Endothelial cell of umbilical vein (primary cell): ENCODE data around the gene NSD2.

Experiments used
- CTCF ChIP-seq, 2 donors: IDR thresholded peaks; 1 replicate in 1 of 2; 2 replicates in 1 of 2; pipeline ENCODE4 v1.5.1; 2011; ENCODE audit warnings: low read length in 2 of 2, mild to moderate bottlenecking in 2 of 2, moderate library complexity in 2 of 2, control low read depth in 1 of 2, inconsistent platforms in 1 of 2, low read depth in 1 of 2; ENCODE audit not compliant: insufficient read depth in 1 of 2; ENCODE audit errors: extremely low read depth in 1 of 2
- EZH2 ChIP-seq: IDR thresholded peaks from 2 replicates; pipeline ENCODE4 v1.6.1; 2012; ENCODE audit warnings: borderline replicate concordance, low read depth, mild to moderate bottlenecking, moderate library complexity, low read length, inconsistent platforms; ENCODE audit not compliant: severe bottlenecking
- FOS ChIP-seq: IDR thresholded peaks from 2 replicates; pipeline ENCODE4 v1.6.1; 2011; ENCODE audit warnings: mild to moderate bottlenecking, low read length, moderate library complexity, borderline replicate concordance; ENCODE audit not compliant: insufficient read depth
- POLR2AphosphoS5 ChIP-seq: IDR thresholded peaks from 2 replicates; pipeline ENCODE4 v1.6.1; 2012; ENCODE audit warnings: low read depth, mild to moderate bottlenecking, control low read depth, low read length, moderate library complexity; ENCODE audit not compliant: insufficient read depth
- TF ChIP-seq, protein P1 (sequence below): IDR thresholded peaks from 2 replicates; pipeline ENCODE4 v1.6.1; 2011; ENCODE audit not compliant: insufficient read depth, insufficient read length

DNA sequence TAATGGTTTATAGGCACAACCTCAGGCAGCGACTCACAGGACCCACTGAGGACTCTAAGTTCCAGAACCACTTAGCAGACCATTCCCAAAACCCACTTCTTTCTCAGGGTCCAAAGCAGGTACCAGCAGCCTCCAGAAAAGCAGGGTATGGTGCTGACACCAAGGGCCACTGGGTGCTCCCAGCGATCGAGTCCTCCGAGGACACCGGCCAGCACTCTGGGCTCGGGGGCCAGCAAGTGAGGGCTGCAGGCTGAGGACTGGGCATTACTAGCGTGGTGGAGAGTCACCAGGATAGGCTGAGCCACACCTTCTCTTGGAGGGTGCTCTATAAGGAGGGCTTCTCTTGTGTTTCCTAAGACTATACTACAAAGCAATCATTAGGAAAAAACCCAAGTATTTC lies 34.5 kb upstream of the NSD2 start:
- TF ChIP-seq FOS (no peak), POLR2AphosphoS5 (no peak), EZH2 (no peak), CTCF (IDR thresholded peaks at IDR 0.05; ENCODE audit: extremely low read depth in 1 of 2, insufficient read depth in 1 of 2, low read depth in 1 of 2, low read length in 2 of 2) (no peak)
- TF ChIP-seq, protein P1, sequence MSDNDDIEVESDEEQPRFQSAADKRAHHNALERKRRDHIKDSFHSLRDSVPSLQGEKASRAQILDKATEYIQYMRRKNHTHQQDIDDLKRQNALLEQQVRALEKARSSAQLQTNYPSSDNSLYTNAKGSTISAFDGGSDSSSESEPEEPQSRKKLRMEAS: no peak
